ENCODE data around the gene LUC7L3.

LUC7L3 gene

DNA sequence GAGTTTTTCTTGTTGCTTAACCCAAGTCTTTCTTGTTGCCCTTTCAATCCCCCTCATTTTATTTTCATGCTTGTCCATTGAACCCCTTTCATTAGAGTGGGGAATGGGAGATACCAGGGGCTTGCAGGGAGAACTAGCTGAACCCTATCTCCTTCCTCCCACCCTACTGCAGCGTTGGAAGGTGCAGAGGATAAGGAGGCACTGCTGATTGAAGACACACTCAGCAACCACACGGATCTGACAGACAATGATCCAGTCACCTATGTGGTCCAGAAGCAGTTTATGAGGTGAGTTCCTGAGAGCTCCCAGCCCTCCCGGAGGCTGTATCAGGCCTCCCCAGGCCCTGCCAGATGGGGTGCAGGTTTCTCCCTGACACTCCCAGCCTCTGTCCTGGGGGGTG, 44.2 kb upstream of the LUC7L3 start:
- Histone ChIP-seq H3K27ac (ENCODE audit: low read depth, low read length, poor library complexity, severe bottlenecking) (no peak overlapping the region), H2AFZ (ENCODE audit: low read length) (no peak overlapping the region), H3K36me3 (ENCODE audit: insufficient read depth, low read length) (no peaks in the 10 kb centered on the region), H3K4me3 (ENCODE audit: low read depth, low read length, poor library complexity, severe bottlenecking) (no peak overlapping the region), H3K27me3 (ENCODE audit: insufficient read depth, low read length) (no peaks in the 10 kb centered on the region), H3K4me1 (ENCODE audit: insufficient read depth, low read length, severe bottlenecking) (no peaks in the 10 kb centered on the region), H3K79me2 (ENCODE audit: insufficient read depth, low read length) (no peaks in the 10 kb centered on the region), H3K9me3 (ENCODE audit: low read length) (no peaks in the 10 kb centered on the region), H3K9me2 (ENCODE audit: low read depth, low read length) (no peaks in the 10 kb centered on the region), H4K20me1 (ENCODE audit: insufficient read depth, low read length) (no peaks in the 10 kb centered on the region), H3K9ac (ENCODE audit: low read length) (no peak overlapping the region), H3K4me2 (ENCODE audit: low read length) (no peak overlapping the region), H3F3A (ENCODE audit: insufficient read depth, low read length) (no peaks in the 10 kb centered on the region)
- TF ChIP-seq EZH2 (IDR thresholded peaks at IDR 0.05; ENCODE audit: borderline replicate concordance, low read length), result no peak
- TF ChIP-seq, protein P1, sequence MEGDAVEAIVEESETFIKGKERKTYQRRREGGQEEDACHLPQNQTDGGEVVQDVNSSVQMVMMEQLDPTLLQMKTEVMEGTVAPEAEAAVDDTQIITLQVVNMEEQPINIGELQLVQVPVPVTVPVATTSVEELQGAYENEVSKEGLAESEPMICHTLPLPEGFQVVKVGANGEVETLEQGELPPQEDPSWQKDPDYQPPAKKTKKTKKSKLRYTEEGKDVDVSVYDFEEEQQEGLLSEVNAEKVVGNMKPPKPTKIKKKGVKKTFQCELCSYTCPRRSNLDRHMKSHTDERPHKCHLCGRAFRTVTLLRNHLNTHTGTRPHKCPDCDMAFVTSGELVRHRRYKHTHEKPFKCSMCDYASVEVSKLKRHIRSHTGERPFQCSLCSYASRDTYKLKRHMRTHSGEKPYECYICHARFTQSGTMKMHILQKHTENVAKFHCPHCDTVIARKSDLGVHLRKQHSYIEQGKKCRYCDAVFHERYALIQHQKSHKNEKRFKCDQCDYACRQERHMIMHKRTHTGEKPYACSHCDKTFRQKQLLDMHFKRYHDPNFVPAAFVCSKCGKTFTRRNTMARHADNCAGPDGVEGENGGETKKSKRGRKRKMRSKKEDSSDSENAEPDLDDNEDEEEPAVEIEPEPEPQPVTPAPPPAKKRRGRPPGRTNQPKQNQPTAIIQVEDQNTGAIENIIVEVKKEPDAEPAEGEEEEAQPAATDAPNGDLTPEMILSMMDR (IDR thresholded peaks at IDR 0.05; ENCODE audit: low read length), result no peak

- Histone ChIP-seq H2AFZ (ENCODE audit: low read length) (no peak overlapping the region), H4K20me1 (ENCODE audit: insufficient read depth, low read length) (no peaks in the 10 kb centered on the region), H3K9me3 (ENCODE audit: low read length) (no peaks in the 10 kb centered on the region), H3K4me2 (ENCODE audit: low read length) (no peak overlapping the region), H3K79me2 (ENCODE audit: insufficient read depth, low read length) (no peaks in the 10 kb centered on the region), H3K9ac (ENCODE audit: low read length) (no peak overlapping the region), H3K27me3 (ENCODE audit: insufficient read depth, low read length) (no peaks in the 10 kb centered on the region), H3K36me3 (ENCODE audit: insufficient read depth, low read length) (no peaks in the 10 kb centered on the region), H3K4me1 (ENCODE audit: insufficient read depth, low read length, severe bottlenecking) (no peaks in the 10 kb centered on the region), H3K9me2 (ENCODE audit: low read depth, low read length) (no peaks in the 10 kb centered on the region), H3K4me3 (ENCODE audit: low read depth, low read length, poor library complexity, severe bottlenecking) (no peak overlapping the region), H3F3A (ENCODE audit: insufficient read depth, low read length) (no peaks in the 10 kb centered on the region), H3K27ac (ENCODE audit: low read depth, low read length, poor library complexity, severe bottlenecking) (no peak overlapping the region)
- no peak for TF ChIP-seq EZH2 (IDR thresholded peaks at IDR 0.05; ENCODE audit: borderline replicate concordance, low read length)
- TF ChIP-seq, protein P1 (IDR thresholded peaks at IDR 0.05; ENCODE audit: low read length), result no peak
These were observed 43.8 kb upstream of the LUC7L3 start for GRCh38 chr17:50675627-50676026.

DNA sequence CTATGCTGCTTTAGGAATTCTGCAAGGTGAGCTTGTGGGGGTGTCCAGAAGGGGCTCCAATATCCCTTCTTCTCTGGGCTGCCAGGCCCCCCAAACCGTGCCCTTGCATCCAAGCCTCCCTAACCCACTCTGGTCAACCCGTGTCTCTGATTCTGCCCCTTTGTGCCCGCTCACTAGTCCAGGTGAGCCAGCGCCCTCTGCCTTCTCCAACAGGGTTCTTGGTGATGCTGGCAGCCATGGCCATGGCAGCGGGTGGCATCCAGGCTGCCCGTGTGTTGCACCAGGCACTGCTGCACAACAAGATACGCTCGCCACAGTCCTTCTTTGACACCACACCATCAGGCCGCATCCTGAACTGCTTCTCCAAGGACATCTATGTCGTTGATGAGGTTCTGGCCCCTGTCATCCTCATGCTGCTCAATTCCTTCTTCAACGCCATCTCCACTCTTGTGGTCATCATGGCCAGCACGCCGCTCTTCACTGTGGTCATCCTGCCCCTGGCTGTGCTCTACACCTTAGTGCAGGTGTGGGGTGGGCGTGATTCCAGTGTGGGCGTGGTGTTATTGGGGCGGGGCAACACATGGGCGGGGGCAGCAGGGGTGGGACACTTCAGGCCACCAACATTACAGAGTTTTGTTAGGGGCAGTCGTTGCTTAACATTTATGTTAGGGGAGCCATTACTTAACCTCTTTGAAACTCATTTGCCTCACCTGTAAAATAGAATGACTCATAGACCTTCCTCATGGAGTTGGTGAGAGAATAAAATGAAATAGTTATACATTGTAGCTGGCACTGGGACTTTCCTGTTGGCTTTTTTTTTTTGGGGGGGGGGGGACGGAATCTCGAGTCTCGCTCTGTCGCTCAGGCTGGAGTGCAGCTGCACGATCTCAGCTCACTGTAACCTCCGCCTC, 43.1 kb upstream of the LUC7L3 start:
- Histone ChIP-seq H3K4me1 (ENCODE audit: insufficient read depth, low read length, severe bottlenecking) (no peaks in the 10 kb centered on the region), H4K20me1 (ENCODE audit: insufficient read depth, low read length) (no peaks in the 10 kb centered on the region), H3K27ac (ENCODE audit: low read depth, low read length, poor library complexity, severe bottlenecking) (no peak overlapping the region), H3K9ac (ENCODE audit: low read length) (no peak overlapping the region), H3K27me3 (ENCODE audit: insufficient read depth, low read length) (no peaks in the 10 kb centered on the region), H3K79me2 (ENCODE audit: insufficient read depth, low read length) (no peaks in the 10 kb centered on the region), H3K36me3 (ENCODE audit: insufficient read depth, low read length) (no peaks in the 10 kb centered on the region), H3K9me3 (ENCODE audit: low read length) (no peaks in the 10 kb centered on the region), H3K4me2 (ENCODE audit: low read length) (no peak overlapping the region), H3F3A (ENCODE audit: insufficient read depth, low read length) (no peaks in the 10 kb centered on the region), H3K4me3 (ENCODE audit: low read depth, low read length, poor library complexity, severe bottlenecking) (no peak overlapping the region), H2AFZ (ENCODE audit: low read length) (no peak overlapping the region), H3K9me2 (ENCODE audit: low read depth, low read length) (no peaks in the 10 kb centered on the region)
- no peak for TF ChIP-seq EZH2 (IDR thresholded peaks at IDR 0.05; ENCODE audit: borderline replicate concordance, low read length)
- TF ChIP-seq, protein P1 (IDR thresholded peaks at IDR 0.05; ENCODE audit: low read length), result no peak

All from OCI-LY1 (cell line).